K562 (cell line): ENCODE data around the gene PRR35. TPM values are rescaled to one million over a fixed set of nuclear protein-coding genes. Genes with fewer than 3 reads are reported as not detected.
A peak's percentile ranks its signal among the peaks of the same experiment; 100 is the strongest.

Source experiments
- ATAC-seq: fragments of 200-7000 bp; cut with Tn5 transposase; 3 replicates; pipeline ENCODE4 v1.9.1; 2020; ENCODE audit warnings: moderate library complexity
- BruUV-seq: library from RNA; stranded (reverse); fragments of 400-500 nt; replicated peaks from 2 replicates; lab custom pipeline; 2021; lab: Mats Ljungman, UMichigan
- CTCF ChIA-PET: fragments of 300-600 bp; formaldehyde crosslinking; extraction: SDS; loops from one replicate; lab custom pipeline; 2021; ENCODE audit warnings: low intra/inter-chr PET ratio; lab: Yijun Ruan, JAX
- POLR2A ChIA-PET: fragments of 300-600, 350-650 bp; sonication (Branson Sonifier 250); formaldehyde crosslinking; extraction: SDS; loops from one replicate; lab custom pipeline; 2021; ENCODE audit warnings: antibody characterized with exemption, inconsistent platforms; lab: Yijun Ruan, JAX
- DNase-seq, 4 experiments: peaks; one replicate each; pipeline versions ENCODE4 v3.0.0 to v3.0.0-alpha.2; 2011 to 2018; ENCODE audit warnings: low spot score in 3 of 4, mixed read lengths in 3 of 4; ENCODE audit errors: extremely low read depth in 1 of 4
- FAIRE-seq: peaks from 2 replicates; lab custom pipeline; 2011; peaks lifted over from hg19 to GRCh38; lab: Jason Lieb, UNC
- H2AFZ ChIP-seq: 2 replicates; pipeline ENCODE4 v1.6.0; 2011; ENCODE audit warnings: low read depth, low read length, control low read depth, inconsistent platforms
- H3K27ac ChIP-seq: fragments of 200-600 bp; 3 replicates; pipeline ENCODE4 v1.8.0; 2011; ENCODE audit warnings: low read depth, mild to moderate bottlenecking, control low read depth, inconsistent platforms, low read length, moderate library complexity, mixed read lengths; ENCODE audit errors: extremely low read depth
- H3K27me3 ChIP-seq, 2 experiments: fragments of 300-600 bp in 1 of 2; 2 replicates in 1 of 2; 3 replicates in 1 of 2; pipeline versions ENCODE4 v1.6.0 to v1.8.0; 2011; ENCODE audit warnings: inconsistent platforms in 2 of 2, low read length in 2 of 2, mild to moderate bottlenecking in 1 of 2, mixed read lengths in 1 of 2, moderate library complexity in 1 of 2; ENCODE audit not compliant: control insufficient read depth in 2 of 2, insufficient read depth in 2 of 2
- H3K36me3 ChIP-seq: fragments of 300-600 bp; 3 replicates; pipeline ENCODE4 v1.8.0; 2011; ENCODE audit warnings: mild to moderate bottlenecking, low read length, inconsistent platforms; ENCODE audit not compliant: control insufficient read depth, insufficient read depth
- H3K4me1 ChIP-seq, 2 experiments: fragments of 200-600 bp in 1 of 2; replicated peaks in 1 of 2; 2 replicates in 1 of 2; 3 replicates in 1 of 2; pipeline versions ENCODE4 v1.5.1 to v1.8.0; 2011; ENCODE audit warnings: inconsistent platforms in 2 of 2, low read length in 2 of 2, mild to moderate bottlenecking in 1 of 2, mixed read lengths in 1 of 2, moderate library complexity in 1 of 2; ENCODE audit not compliant: control insufficient read depth in 2 of 2, insufficient read depth in 2 of 2
- H3K4me2 ChIP-seq: 2 replicates; pipeline ENCODE4 v1.6.1; 2011; ENCODE audit warnings: low read length, control low read depth, inconsistent platforms, mixed read lengths; ENCODE audit not compliant: insufficient read depth
- H3K4me3 ChIP-seq: fragments of 200-600 bp; sonication (generic), shearing (Covaris generic); 2 replicates; pipeline ENCODE4 v1.5.1; 2016; ENCODE audit warnings: control low read depth, inconsistent platforms
- H3K79me2 ChIP-seq: fragments of 200-600 bp; 3 replicates; pipeline ENCODE4 v1.8.0; 2011; ENCODE audit warnings: low read length, inconsistent platforms; ENCODE audit not compliant: control insufficient read depth, insufficient read depth
- H3K9ac ChIP-seq, 2 experiments: 2 replicates each; pipeline versions ENCODE4 v1.6.0 to v1.6.1; 2011; ENCODE audit warnings: low read depth in 2 of 2, low read length in 2 of 2, control low read depth in 1 of 2, inconsistent platforms in 1 of 2, mild to moderate bottlenecking in 1 of 2, mixed read lengths in 1 of 2; ENCODE audit not compliant: insufficient read depth in 1 of 2
- H3K9me1 ChIP-seq: one replicate; pipeline ENCODE4 v1.6.0; 2011; ENCODE audit warnings: inconsistent platforms, mild to moderate bottlenecking, low read length, moderate library complexity; ENCODE audit not compliant: control insufficient read depth, insufficient read depth
- H3K9me3 ChIP-seq: replicated peaks from 2 replicates; pipeline ENCODE4 v1.5.1; 2011; ENCODE audit warnings: low read depth, low read length, inconsistent platforms; ENCODE audit not compliant: control insufficient read depth, insufficient read depth
- H4K20me1 ChIP-seq: replicated peaks from 2 replicates; pipeline ENCODE4 v1.6.1; 2011; ENCODE audit warnings: low read length, inconsistent platforms, mixed read lengths; ENCODE audit not compliant: control insufficient read depth, insufficient read depth
- BRF1 ChIP-seq: IDR thresholded peaks from 3 replicates; pipeline ENCODE4 v1.6.1; 2011; ENCODE audit warnings: borderline replicate concordance, mild to moderate bottlenecking; ENCODE audit not compliant: insufficient read length; ENCODE audit errors: extremely low read depth
- CEBPG ChIP-seq, 3 experiments: fragments of 200-800 bp in 1 of 3; sonication (Bioruptor generic) in 1 of 3; sonication (generic) in 1 of 3; formaldehyde crosslinking in 1 of 3; IDR thresholded peaks in 2 of 3; conservative IDR thresholded peaks in 1 of 3; 2 replicates each; pipeline versions ENCODE4 v1.6.1 to v1.8.0; 2016 to 2022; ENCODE audit warnings: missing compliant biosample characterization in 2 of 3, missing genetic modification characterization in 2 of 3, mild to moderate bottlenecking in 1 of 3, missing genetic modification reagents in 1 of 3
- CREB1 ChIP-seq, 2 experiments: sonication (generic) in 1 of 2; formaldehyde crosslinking in 1 of 2; IDR thresholded peaks; 2 replicates each; pipeline versions ENCODE4 v1.6.1 to v1.8.0; 2012 to 2022; ENCODE audit warnings: inconsistent platforms in 1 of 2, mild to moderate bottlenecking in 1 of 2, missing genetic modification reagents in 1 of 2, moderate library complexity in 1 of 2
- FOXM1 ChIP-seq, 2 experiments: fragments of 450-650 bp in 1 of 2; sonication (generic) in 1 of 2; formaldehyde crosslinking in 1 of 2; IDR thresholded peaks; 2 replicates each; pipeline versions ENCODE4 v1.6.1 to v1.9.0; 2017 to 2022; ENCODE audit warnings: low read depth in 2 of 2, mild to moderate bottlenecking in 2 of 2, missing genetic modification reagents in 1 of 2, moderate library complexity in 1 of 2
- HNRNPLL ChIP-seq: fragments of 200-400 bp; formaldehyde crosslinking; IDR thresholded peaks from 2 replicates; pipeline ENCODE4 v1.6.1; 2017; ENCODE audit warnings: low read length, low read depth, mild to moderate bottlenecking; ENCODE audit not compliant: poor library complexity, severe bottlenecking
- LARP7 ChIP-seq: fragments of 450-650 bp; IDR thresholded peaks from 2 replicates; pipeline ENCODE4 v1.6.1; 2016
- RFX1 ChIP-seq: fragments of 450-650 bp; IDR thresholded peaks from 2 replicates; pipeline ENCODE4 v1.6.1; 2016; ENCODE audit warnings: mild to moderate bottlenecking, moderate library complexity
- SAFB ChIP-seq: fragments of 200-400 bp; formaldehyde crosslinking; IDR thresholded peaks from 2 replicates; pipeline ENCODE4 v1.6.1; 2017; ENCODE audit warnings: low read depth, low read length, borderline replicate concordance
- SNAPC5 ChIP-seq: fragments of 250-450 bp; sonication (Bioruptor Pico); IDR thresholded peaks from 2 replicates; pipeline ENCODE4 v1.8.0; 2021; ENCODE audit warnings: moderate library complexity, mild to moderate bottlenecking, inconsistent platforms
- SRSF9 ChIP-seq: fragments of 200-400 bp; formaldehyde crosslinking; IDR thresholded peaks from 2 replicates; pipeline ENCODE4 v1.6.1; 2017; ENCODE audit warnings: low read depth, low read length, borderline replicate concordance
- TAF15 ChIP-seq: fragments of 200-400 bp; formaldehyde crosslinking; IDR thresholded peaks from 2 replicates; pipeline ENCODE4 v1.6.1; 2017; ENCODE audit warnings: mild to moderate bottlenecking, low read depth, low read length, moderate library complexity
- TEAD4 ChIP-seq, 2 experiments: sonication (generic) in 1 of 2; formaldehyde crosslinking in 1 of 2; IDR thresholded peaks; 2 replicates each; pipeline versions ENCODE4 v1.6.1 to v1.8.0; 2012 to 2022; ENCODE audit warnings: borderline replicate concordance in 1 of 2, inconsistent platforms in 1 of 2, low read length in 1 of 2, mild to moderate bottlenecking in 1 of 2, missing genetic modification reagents in 1 of 2
- XRCC4 ChIP-seq: IDR thresholded peaks from one replicate; pipeline ENCODE4 v1.6.1; 2011; ENCODE audit not compliant: insufficient read depth, insufficient read length; ENCODE audit errors: extremely low read depth
- ZBTB17 ChIP-seq: fragments of 450-650 bp; formaldehyde crosslinking; IDR thresholded peaks from 2 replicates; pipeline ENCODE4 v1.4.0; 2020; ENCODE audit warnings: mild to moderate bottlenecking
- ZBTB7A ChIP-seq: IDR thresholded peaks from 2 replicates; pipeline ENCODE4 v1.6.1; 2011; ENCODE audit warnings: low read depth, mild to moderate bottlenecking, low read length, moderate library complexity, borderline replicate concordance; ENCODE audit not compliant: control insufficient read depth
- ZNF316 ChIP-seq: fragments of 450-650 bp; IDR thresholded peaks from 2 replicates; pipeline ENCODE4 v1.6.1; 2016
- ZNF431 ChIP-seq: sonication (generic); formaldehyde crosslinking; IDR thresholded peaks from 2 replicates; pipeline ENCODE4 v1.8.0; 2022; ENCODE audit warnings: mild to moderate bottlenecking, missing genetic modification reagents
- WGBS: fragments of 100-300 bp; shearing (Covaris generic); methylation state at CpG from one replicate; pipeline ENCODE4 v1.1.6; 2016; ENCODE audit warnings: low coverage, mixed read lengths; ENCODE audit not compliant: insufficient coverage; ENCODE audit errors: missing lambda C conversion rate; 5-methylcytosine and 5-hydroxymethylcytosine counted together
- in situ Hi-C: fragments of 300-500 bp; cut with MboI; formaldehyde crosslinking; loops from 4 replicates; pipeline ENCODE4 v1.15.0; 2018; ENCODE audit warnings: inconsistent platforms, mixed read lengths
- intact Hi-C: fragments of 100-400 bp; cut with micrococcal nuclease; formaldehyde crosslinking; loops from 2 replicates; pipeline ENCODE4 v1.14.2; 2022
- polyA plus RNA-seq, 8 experiments: library from polyadenylated mRNA; depleted of rRNA in 4 of 8; stranded (reverse) in 5 of 8; unstranded in 3 of 8; fragments of >200 nt; fragmentation: Nextera tagmentation in 2 of 8; fragmentation: Illumina TruSeq in 1 of 8; extraction: Ambion mirVana in 2 of 8; extraction: Trizol in 1 of 8; gene quantifications; 2 replicates each; pipeline versions ENCODE4 v1.2.1 to v1.2.3, GENCODE V29; 2011 to 2014; ENCODE audit warnings: inconsistent platforms in 1 of 8, missing spikeins in 1 of 8
- total RNA-seq, 7 experiments: library from RNA; depleted of rRNA in 6 of 7; stranded (reverse); fragments of >200 nt in 6 of 7; fragmentation: Illumina TruSeq in 2 of 7; extraction: Trizol in 2 of 7; gene quantifications; 2 replicates each; pipeline versions ENCODE4 v1.2.1 to v1.2.3, GENCODE V29; 2011 to 2021; ENCODE audit warnings: low replicate concordance in 1 of 7
- TF ChIP-seq, protein P1 (sequence below): fragments of 450-650 bp; IDR thresholded peaks from 2 replicates; pipeline ENCODE4 v1.6.1; 2016; ENCODE audit warnings: antibody characterized with exemption

The PRR35 gene
- total and polyA plus RNA-seq, 9 of the 15 experiments (the other 6 are each of a cell fraction or from before 2014, with no cell fraction given): 0.17 to 0.45 (median 0.21) TPM; not detected in 5

DNA sequence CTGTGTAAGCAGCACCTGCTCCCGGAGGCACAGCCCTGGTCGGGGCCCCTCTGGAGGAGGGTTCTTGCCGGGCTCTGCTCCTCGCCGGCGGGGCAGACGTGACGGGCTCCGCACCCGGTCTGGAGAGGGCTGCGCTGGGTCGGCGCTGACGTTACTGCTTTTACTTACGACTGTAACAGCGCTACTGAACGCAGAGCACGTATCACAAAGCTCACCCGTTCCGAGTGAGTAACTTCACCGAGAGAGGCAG lies 28.4 kb downstream of the PRR35 start:
- DNase-seq: peak in 2 of 4 experiments; percentile 54 to 64
- Histone ChIP-seq H3K4me1 (peaks cover 18 to 74% of the 10 kb centered on the region in 2 experiments; a peak in 4 of 5 replicates), H3K9me1 (peaks cover 8% of the 10 kb centered on the region), H4K20me1 (peaks cover 19% of the 10 kb centered on the region), H3K36me3 (peaks cover 17% of the 10 kb centered on the region; the same call in 2 of the 3 replicates), H3K9ac (peak overlapping the region; percentile 88 to 94), H3K4me2 (peak overlapping the region; percentile 86), H2AFZ (peak overlapping the region; percentile 100; the same call in 1 of the 2 replicates), H3K27me3 (no peaks in the 10 kb centered on the region), H3K79me2 (peaks cover 55% of the 10 kb centered on the region), H3K27ac (peak overlapping the region; percentile 91), H3K4me3 (peak overlapping the region; percentile 71), H3K9me3 (no peaks in the 10 kb centered on the region)
- whole genome bisulfite sequencing: 0% methylated on average over 21 of the region's 21 CpGs
- FAIRE-seq: no peak
- intact Hi-C loops: loop anchor here (2.0 kb wide), 1 partner anchor 72 kb away; no protein-coding TSS in a partner anchor
- ChIA-PET CTCF (no interaction called here), POLR2A (interaction anchor here (0.6 to 1.8 kb wide), 20 partner anchors 10 to 185 kb away, joined by 3 to 9 read pairs (median 4); partner anchors contain the start of genes METTL26 and WFIKKN1)
- in situ Hi-C loops: no loop called here
- peak; percentile 14 for ATAC-seq
- BruUV-seq: no TSS peak
- peak; percentile 23; the same call in 1 of the 2 replicates for TF ChIP-seq ZNF431
- TF ChIP-seq SRSF9: no peak
- TF ChIP-seq XRCC4: no peak
- no peak for TF ChIP-seq TEAD4 (IDR thresholded peaks at IDR 0.05; ENCODE audit: low read length)
- TF ChIP-seq TEAD4 (CRISPR knock-in tag; IDR thresholded peaks at IDR 0.05; ENCODE audit: borderline replicate concordance): peak; percentile 1; the same call in 1 of the 2 replicates
- TF ChIP-seq, protein P1, sequence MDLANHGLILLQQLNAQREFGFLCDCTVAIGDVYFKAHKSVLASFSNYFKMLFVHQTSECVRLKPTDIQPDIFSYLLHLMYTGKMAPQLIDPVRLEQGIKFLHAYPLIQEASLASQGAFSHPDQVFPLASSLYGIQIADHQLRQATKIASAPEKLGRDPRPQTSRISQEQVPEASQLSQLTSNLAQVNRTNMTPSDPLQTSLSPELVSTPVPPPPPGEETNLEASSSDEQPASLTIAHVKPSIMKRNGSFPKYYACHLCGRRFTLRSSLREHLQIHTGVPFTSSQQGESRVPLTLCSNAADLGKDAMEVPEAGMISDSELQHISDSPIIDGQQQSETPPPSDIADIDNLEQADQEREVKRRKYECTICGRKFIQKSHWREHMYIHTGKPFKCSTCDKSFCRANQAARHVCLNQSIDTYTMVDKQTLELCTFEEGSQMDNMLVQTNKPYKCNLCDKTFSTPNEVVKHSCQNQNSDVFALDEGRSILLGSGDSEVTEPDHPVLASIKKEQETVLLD: no peak
- peak; percentile 91 for TF ChIP-seq HNRNPLL
- TF ChIP-seq FOXM1 (IDR thresholded peaks at IDR 0.05; ENCODE audit: low read depth): no peak
- 0 out of 2 replicates have a peak, but pooled peaks have one; percentile 69 for TF ChIP-seq FOXM1 (CRISPR knock-in tag; IDR thresholded peaks at IDR 0.05; ENCODE audit: low read depth)
- no peak for TF ChIP-seq SAFB
- TF ChIP-seq ZBTB7A: 0 out of 2 replicates have a peak, but pooled peaks have one; percentile 9
- TF ChIP-seq LARP7: no peak
- no peak for TF ChIP-seq CEBPG (CRISPR knock-in tag; IDR thresholded peaks at IDR 0.05)
- TF ChIP-seq CEBPG (tag; conservative IDR thresholded peaks at IDR 0.05 in 1 of 2, IDR thresholded peaks at IDR 0.05 in 1 of 2): no peak
- no peak for TF ChIP-seq RFX1
- no peak for TF ChIP-seq SNAPC5 (CRISPR knock-in tag)
- no peak for TF ChIP-seq TAF15
- TF ChIP-seq CREB1 (IDR thresholded peaks at IDR 0.05): no peak
- no peak for TF ChIP-seq CREB1 (CRISPR knock-in tag; IDR thresholded peaks at IDR 0.05)
- no peak for TF ChIP-seq BRF1
- TF ChIP-seq ZBTB17 (CRISPR knock-in tag): 0 out of 2 replicates have a peak, but pooled peaks have one; percentile 5
- TF ChIP-seq ZNF316: no peak
